Measurements from ENCODE around the gene LIMK2.

The LIMK2 gene

GRCh38 chr22:31275576-31275975 is 63.5 kb downstream of the LIMK2 start:
- no peak for DNase-seq

DNA sequence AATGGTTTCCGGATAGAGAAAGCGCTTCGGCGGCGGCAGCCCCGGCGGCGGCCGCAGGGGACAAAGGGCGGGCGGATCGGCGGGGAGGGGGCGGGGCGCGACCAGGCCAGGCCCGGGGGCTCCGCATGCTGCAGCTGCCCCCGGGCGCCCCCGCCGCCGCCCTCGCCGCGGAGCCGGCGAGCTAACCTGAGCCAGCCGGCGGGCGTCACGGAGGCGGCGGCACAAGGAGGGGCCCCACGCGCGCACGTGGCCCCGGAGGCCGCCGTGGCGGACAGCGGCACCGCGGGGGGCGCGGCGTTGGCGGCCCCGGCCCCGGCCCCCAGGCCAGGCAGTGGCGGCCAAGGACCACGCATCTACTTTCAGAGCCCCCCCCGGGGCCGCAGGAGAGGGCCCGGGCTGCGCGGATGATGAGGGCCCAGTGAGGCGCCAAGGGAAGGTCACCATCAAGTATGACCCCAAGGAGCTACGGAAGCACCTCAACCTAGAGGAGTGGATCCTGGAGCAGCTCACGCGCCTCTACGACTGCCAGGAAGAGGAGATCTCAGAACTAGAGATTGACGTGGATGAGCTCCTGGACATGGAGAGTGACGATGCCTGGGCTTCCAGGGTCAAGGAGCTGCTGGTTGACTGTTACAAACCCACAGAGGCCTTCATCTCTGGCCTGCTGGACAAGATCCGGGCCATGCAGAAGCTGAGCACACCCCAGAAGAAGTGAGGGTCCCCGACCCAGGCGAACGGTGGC is 64.5 kb downstream of the LIMK2 start:
- DNase-seq, result no peak

DNA sequence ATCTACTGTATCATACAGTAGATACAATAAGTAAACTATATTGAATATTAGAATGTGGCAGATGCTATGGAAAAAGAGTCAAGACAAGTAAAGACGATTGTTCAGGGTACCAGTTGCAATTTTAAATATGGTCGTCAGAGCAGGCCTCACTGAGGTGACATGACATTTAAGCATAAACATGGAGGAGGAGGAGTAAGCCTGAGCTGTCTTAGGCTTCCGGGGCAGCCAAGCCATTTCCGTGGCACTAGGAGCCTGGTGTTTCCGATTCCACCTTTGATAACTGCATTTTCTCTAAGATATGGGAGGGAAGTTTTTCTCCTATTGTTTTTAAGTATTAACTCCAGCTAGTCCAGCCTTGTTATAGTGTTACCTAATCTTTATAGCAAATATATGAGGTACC is 65.6 kb downstream of the LIMK2 start:
- no peak for DNase-seq

DNA sequence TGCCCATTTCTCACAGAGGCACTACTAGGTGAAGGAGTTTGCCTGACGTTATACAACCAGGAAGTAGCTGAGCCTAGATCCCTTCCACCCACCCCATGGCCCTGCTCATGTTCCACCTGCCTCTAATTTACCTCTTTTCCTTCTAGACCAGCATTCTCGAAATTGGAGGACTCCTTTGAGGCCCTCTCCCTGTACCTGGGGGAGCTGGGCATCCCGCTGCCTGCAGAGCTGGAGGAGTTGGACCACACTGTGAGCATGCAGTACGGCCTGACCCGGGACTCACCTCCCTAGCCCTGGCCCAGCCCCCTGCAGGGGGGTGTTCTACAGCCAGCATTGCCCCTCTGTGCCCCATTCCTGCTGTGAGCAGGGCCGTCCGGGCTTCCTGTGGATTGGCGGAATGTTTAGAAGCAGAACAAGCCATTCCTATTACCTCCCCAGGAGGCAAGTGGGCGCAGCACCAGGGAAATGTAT is 66.1 kb downstream of the LIMK2 start:
- no peak for DNase-seq

- DNase-seq, result no peak
Observed at GRCh38 chr22:31278626-31279326, 66.7 kb downstream of the LIMK2 start.

- DNase-seq, result no peak
Observed at GRCh38 chr22:31279327-31279669, 67.2 kb downstream of the LIMK2 start.

DNA sequence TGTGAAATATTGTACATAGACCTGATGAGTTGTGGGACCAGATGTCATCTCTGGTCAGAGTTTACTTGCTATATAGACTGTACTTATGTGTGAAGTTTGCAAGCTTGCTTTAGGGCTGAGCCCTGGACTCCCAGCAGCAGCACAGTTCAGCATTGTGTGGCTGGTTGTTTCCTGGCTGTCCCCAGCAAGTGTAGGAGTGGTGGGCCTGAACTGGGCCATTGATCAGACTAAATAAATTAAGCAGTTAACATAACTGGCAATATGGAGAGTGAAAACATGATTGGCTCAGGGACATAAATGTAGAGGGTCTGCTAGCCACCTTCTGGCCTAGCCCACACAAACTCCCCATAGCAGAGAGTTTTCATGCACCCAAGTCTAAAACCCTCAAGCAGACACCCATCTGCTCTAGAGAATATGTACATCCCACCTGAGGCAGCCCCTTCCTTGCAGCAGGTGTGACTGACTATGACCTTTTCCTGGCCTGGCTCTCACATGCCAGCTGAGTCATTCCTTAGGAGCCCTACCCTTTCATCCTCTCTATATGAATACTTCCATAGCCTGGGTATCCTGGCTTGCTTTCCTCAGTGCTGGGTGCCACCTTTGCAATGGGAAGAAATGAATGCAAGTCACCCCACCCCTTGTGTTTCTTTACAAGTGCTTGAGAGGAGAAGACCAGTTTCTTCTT is 67.9 kb downstream of the LIMK2 start:
- no peak for DNase-seq

GRCh38 chr22:31281733-31282132 is 69.6 kb downstream of the LIMK2 start:
- DNase-seq, result no peak

GRCh38 chr22:31282748-31283468 is 70.8 kb downstream of the LIMK2 start:
- DNase-seq, result no peak

- no peak for DNase-seq
Observed at GRCh38 chr22:31284281-31285155, 72.4 kb downstream of the LIMK2 start.

- no peak for DNase-seq
Observed at GRCh38 chr22:31286360-31287255, 74.5 kb downstream of the LIMK2 start.

DNA sequence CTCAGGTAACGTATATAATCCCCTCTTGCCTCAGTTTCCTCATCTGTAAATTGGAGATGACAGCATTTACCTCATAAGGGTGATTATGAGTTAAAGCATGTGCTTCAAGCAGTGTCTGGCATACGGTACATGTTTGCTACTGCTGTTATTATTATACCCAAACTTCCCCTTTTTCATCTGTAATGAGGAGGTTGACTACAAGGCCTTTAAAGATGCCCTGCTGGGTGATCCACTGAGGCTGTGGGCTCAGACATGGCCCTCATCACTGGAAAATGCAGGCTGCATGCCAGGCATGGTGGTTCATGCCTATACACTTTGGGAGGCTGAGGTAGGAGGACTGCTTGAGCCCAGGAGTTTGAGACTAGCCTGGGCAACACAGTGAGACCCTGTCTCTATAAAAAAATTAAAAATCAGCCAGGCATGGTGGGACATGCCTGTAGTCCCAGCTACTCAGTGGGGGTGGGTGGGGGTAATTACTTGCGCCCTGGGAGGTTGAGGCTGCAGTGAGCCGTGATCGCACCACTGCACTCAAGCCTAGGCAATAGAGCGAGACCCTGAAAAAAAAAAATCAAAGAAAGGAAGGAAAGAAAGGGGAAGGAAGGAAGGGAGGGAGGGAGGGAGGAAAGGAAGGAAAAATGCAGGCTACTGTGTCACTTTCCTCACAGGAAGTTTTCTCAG is 75.9 kb downstream of the LIMK2 start:
- DNase-seq, result no peak

DNA sequence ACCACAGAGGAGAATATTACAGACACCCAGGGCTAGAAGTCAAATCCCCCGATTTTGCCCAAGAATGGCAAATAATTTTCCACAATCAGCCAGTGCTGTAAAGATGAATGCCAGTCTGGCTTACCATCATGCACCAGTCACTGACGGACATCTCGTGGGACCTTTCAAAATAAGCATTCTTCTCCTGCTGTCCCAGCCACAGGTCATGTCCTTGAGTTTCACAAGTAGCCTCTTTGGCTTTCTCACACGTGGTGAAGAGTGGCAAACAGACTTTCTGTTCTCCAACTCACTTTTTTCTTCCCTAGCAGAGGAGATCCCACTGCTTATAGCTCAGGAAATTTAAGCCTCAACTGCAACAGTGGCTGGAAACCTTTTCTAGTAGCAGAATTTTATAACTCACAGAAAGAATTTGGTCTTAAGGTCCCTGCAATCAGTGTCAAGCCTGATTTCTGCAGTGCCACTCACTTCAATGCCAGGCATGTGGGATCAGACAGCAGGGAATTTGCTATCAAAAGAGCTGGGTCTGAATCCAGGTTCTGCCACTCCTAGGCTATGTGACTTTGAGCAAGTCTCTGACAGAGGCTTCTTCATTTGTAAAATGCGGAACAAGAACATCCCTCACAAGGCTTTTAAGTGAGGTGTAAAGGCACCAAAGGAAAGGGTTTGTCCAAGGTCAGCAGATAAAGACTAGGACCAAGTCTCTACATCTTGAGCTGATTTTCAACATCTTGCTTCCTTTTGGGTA is 76.6 kb downstream of the LIMK2 start:
- DNase-seq, result no peak

DNA sequence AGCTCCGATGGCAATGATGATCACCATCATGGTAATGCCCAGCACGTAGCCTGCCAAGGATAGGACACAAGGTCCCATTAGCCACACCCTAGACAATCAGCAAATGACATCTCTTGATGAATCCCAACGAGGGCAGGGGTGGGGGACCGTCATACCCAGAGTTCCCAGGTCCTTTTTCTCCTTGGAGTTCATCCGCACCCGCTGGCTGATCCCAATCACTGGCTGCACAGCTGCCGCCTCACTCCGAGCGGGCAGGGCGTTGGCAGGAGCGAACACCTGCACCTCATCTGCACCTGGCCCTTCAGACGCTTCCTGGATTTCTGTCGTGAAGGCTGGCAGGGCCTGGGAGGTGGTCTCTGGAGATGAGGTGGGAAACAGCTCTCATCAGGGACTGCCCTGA is 77.2 kb downstream of the LIMK2 start:
- DNase-seq, result no peak

DNA sequence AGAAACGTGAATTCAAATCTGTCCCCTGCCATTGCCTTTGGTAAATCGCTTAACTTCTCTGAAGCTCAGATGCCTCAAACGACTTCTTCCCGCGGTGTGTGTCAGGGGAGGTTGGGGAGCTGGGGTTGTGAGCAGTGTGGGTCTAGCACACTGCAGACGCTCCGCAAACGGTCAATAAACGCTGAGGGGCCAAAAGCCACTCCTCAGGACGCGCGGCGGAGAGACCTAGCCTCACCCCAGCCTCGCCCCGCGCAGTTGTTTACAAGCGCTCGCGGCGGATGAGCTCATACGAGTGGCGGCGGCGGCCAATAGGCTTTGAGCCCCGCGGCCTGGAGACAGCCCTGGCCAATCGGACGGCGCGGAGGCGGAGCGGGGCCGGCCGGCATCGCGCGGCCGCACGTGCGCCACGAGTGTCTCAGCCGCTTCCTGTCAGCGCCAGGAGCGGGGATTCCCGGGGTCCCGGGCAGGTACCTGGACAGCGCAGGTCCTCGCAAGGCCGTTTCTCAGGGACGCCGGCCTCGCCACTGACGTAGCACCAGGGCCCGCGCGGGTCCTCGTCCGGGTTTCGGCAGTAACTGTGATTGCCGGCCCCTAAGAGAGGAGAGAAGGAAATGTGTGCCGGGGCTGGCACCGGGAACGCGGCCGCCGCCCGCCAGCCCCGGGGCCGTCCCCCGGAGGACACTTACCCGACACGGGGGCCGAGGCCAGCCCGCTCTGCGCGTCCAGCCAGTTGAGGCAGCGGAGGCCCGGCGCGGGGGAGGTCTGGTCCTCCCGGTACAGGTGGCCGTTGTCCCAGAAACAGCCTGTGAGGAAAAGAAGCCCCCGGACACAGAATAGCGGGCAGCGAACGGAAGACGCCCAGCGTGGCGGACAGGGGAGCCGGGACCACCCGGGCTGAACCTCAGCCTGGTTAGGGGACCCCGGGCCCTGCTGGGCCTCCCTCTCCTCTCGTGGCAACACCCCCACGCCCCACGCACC is 78.7 kb downstream of the LIMK2 start:
- peak; percentile 22 for DNase-seq

- no peak for DNase-seq
Observed at GRCh38 chr22:31291481-31292235, 79.6 kb downstream of the LIMK2 start.

DNA sequence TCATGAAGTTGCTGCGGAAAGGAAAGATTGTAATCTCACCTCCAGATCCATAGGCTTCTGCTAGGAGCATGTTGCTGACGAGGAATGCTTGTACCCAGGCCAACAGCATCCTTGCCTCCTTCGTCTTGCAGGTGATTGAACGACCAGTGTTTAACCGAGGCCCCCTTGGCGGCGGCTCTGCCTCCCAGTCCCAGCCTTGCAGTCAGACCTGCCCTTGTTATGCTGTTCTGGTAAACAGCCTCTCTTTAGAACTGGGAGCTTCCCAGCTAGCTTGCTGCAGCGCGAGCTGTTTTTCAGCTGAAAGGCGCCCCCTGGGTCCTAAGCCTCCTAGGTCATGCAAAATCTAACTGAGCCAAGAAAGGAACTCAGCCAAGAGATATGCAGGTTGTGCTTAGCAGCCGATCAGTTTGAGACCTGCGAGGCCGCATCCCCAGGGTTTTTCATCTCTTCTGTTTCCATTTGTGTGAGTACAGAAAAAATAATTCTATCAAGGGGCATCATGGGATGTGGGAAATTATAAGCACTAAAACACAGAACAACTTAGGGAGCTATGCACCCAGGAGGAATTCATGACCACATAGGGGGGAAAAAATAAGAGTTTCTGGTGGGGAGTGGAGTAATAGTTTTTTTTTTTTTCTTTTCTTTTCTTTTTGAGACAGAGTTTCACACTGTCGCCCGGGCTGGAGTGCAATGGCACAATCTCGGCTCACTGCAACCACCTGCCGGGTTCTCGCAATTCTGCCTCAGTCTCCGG is 80.3 kb downstream of the LIMK2 start, which contains the start of gene PIK3IP1:
TSS of gene PIK3IP1 (minus strand) at position 253 of the 754 bp plus-strand sequence. CDS start at position 109, 144 bp downstream.
- DNase-seq, result peak; percentile 19

Data from NCI-H187 treated with DMSO at 0.1 percent for 48 hours (cell line).